HG03342 (cell line): ENCODE data around the gene RNF169.
A peak's percentile ranks its signal among the peaks of the same experiment; 100 is the strongest.
"Not testable (repeated sequence)": the region's sequence is repeated elsewhere in the genome, so short reads cannot be mapped to it uniquely, and the experiment has no call there.

Experiments used
- ATAC-seq: cut with Tn5 transposase; IDR thresholded peaks from one replicate; pipeline ENCODE4 v1.9.1; 2021; ENCODE audit warnings: mild to moderate bottlenecking, moderate library complexity; ENCODE audit not compliant: unreplicated experiment

RNF169 gene

DNA sequence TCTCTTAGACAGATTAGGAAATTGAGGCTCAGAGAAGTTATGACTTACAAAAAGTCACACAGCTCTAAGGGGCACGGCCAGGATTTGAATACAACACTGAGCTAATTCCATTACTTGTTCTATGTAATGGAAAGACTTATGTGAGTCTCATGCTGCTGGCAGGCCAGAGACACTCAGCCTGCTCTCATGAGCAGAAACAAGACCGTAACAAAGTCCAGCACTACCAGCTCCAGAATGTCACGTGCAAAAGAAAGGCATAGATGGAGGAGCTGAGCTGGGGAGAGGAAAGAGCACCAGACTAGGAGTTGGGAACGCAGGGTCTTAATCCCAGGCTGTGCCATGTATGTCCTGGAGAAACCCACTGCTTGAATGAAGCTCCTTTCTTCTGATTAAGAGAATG is 19.3 kb upstream of the RNF169 start:
- ATAC-seq = no peak

DNA sequence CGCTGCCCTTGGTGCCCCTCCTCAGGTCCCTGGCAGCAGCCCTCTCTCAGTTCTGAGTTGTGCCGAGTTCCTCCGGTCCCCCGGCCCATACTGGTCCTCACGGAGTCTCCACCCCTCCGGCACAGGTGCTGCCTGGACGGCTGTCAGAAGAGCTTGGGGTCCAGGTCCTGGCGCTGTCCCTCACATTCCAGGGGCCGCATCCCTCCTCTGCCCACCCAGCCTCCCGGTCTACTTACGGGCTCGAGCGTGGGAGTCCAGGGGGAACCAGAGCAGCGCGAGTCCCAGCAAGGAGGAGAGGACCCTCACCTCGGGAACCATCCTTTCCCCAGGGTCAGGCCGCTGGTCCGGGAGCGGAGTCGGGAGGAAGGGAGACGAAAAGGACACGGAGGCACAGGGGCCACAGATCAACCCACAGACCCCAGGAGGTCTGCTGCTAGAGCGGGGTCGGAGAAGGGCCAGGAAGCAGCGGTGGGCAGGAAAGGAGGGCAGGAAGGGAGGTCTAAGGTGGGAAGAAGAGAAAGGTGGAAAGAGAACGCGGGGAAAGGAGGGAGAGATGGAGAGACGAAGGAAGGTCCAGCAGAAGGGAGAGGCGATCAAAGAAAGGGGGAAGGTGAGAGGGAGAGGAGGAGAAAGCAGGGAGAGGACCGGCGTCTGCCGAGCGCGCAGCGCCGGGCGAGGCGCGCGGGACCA is 17.9 kb upstream of the RNF169 start:
- no peak for ATAC-seq

DNA sequence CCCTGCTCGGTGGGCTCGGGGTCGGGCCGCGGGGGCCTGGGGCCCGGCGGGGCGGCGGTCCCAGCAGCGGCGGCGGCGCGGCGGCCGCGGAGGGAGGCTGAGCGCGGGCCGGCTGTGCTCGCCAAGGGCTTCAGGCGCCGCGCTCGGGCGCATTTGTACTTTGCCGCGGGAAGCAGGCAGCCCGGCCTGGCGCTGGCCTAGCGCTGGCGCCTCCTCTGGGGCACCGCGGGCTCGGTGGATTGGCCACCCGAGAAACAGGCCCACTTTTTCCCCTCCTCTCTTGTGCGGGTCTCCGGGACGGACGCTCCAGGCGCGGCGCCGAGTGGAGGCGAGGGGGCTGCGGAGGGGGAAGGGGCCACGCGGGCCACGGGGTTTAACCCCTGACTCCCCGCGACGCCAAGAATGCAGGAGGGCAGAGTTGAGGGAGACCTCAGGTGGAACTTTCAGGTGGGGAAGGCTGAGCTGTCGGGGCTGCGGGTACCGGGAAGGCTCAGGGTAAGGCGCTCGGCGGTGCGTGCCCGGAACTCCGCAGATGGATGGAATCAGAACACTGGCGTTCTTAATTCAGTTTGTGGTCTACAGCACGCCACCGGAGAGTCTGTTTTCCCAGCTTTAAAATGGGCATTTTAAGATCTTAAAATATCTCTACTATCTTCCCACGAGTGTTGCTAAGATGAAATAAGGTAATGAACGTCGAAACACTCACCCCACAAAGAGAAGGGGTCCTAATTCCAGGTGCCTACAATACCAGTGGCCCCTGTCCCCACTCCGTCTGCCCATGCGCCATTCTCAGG is 17.2 kb upstream of the RNF169 start, which contains the start of gene CHRDL2:
TSS of gene CHRDL2 (minus strand) at position 126 of the 794 bp plus-strand sequence. CDS start 538 bp downstream, outside the sequence.
- ATAC-seq = no peak

DNA sequence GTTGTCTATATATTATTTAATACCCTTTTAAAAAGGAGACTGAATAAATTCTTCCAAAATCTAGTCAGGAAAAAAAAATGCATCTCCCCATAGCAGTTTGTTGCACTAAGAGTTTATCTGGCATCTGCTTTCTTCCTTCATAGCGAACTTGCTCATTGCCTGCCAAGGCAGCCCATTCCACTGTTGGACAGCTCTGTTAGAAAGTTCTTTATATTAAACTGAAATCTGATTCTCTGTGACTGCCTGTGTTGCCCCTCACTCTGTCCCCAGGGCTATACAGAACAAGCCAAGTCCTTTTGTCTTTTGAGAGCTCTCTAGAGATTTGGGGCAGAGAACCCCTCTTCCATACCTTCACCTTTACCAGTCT is 14.1 kb upstream of the RNF169 start:
- ATAC-seq = no peak

DNA sequence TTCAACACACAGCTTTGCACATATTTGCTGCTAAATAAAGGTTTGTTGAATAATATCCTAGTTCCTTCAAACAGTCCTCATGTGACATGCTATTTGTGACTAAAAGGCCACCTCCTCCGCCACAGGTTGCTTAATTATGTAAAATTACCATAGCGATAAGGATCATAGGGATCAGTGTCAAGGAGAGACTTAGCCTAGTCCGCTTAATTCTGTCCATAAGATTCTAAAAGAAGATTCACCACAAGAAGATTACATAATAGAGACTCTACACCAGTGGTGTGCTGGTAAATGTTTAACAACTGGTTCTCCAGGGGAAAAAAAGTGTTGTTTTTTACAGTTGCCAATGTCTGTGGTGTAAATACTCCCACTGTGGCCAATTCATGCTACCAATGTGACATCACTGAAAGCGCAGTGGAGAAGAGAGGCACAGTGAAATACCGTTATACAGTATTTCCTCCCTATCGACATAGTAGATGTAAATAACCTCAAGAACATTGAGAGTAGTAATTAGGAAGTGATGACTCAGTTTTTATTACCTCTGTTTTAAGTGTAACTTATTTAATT is 13.2 kb upstream of the RNF169 start:
- ATAC-seq = no peak

DNA sequence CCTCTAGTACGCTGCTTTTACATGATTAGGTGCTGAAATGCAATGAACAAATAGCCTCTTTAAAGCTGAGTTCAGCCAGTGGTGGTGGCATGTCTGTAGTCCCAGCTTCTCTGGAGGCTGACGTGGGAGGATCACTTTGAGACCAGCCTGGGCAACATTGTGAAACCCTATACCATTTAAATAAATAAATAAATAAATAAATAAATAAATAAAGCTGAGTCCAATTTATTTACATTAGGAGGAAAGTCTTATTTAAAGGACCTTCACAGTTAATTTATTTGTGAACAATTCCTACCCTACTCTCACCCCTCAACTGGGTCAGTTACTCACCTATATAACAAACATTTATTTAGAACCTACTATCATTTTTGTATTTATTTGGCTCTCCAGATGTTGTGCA is 12.6 kb upstream of the RNF169 start:
- no peak for ATAC-seq

DNA sequence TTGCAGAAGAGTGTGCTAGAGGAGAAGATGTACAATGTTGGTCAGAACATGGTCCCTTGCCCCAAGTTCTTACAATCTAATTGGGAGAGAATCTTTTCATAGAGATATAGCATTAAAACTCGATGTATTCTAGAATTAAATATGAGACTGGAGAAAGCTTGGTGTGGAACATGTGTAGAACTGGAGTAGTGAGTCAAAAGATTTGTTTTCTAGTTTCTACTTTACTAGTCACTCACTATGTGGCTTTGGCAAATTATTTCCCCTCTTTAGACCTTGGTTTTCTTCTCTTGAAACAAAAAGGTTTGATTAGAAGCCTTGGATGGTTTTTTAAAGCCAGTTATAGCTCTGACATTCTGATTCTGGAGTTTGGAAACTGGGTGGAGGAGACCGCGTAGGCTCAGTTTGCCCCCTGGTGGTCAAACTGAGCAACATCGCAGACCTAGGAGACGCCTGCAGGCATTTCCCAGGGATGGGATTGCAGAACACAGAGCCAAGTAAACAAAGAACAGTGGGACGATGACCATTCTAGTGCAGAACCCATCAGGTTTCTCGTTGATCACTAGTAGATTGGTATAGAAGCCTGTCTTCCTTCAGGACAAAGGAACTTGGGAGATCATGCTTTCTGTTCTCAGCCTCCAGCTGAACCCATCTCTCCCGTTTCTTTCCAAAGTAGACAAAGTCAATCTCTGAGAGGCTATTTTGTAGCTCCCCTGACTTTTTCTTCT is 8.9 kb upstream of the RNF169 start:
- peak; percentile 51 for ATAC-seq

DNA sequence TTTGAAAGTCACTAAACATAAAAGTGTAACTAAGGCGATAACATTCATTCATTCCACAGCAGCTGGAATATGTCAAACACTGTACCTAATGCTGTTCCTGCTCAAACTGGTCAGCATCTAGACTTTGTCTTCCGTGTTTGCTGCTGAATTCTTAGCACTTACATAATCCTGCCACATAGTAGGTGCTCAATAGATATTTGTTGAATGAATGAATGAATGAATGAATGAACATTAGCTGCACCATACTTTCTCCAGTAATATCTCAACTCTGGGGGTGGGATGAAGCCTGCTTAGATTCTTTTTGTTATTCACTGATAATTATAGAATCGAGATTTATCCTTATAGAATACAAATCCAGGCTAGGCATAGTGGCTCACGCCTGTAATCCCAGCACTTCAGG is 6.6 kb upstream of the RNF169 start:
- ATAC-seq = no peak

DNA sequence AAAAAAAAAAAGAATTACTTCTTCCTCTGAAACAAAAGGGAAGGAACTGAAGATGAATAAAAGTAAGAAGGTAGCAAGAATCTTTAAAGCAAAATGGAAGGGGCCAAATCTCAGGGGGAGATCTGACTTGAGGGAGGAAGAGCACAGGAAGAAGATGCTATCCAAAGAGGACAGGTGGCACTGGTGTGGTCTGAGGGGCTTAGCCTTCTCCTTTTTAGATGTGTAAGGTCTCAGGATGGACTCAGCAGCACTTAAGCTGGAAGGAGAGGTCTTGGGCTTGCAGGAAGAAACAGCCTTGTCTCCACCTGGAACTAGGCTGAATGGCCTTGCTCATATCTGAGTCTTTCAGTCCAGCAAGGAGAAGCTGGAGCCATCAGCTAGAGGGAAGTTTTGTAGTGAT is 5.0 kb upstream of the RNF169 start:
- ATAC-seq = no peak

DNA sequence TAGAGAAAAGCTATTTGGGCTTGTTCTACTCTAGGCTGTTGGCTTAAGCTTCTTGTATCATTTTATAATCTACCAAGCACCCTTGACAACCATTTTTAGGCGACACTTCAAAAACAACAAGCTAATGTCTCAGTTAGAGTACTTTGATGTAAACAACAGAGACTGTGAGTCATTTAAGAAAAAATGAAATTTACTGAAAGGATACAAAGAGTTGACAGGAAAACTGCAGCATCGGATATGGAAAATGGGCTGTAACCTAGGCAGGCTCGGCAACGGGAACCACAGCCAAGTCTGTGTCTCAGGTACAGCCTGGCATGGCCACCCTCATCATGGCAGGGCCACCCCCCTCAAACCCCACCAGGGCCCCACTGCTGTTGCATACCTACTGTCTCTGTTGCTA is 4.4 kb upstream of the RNF169 start:
- ATAC-seq = no peak

DNA sequence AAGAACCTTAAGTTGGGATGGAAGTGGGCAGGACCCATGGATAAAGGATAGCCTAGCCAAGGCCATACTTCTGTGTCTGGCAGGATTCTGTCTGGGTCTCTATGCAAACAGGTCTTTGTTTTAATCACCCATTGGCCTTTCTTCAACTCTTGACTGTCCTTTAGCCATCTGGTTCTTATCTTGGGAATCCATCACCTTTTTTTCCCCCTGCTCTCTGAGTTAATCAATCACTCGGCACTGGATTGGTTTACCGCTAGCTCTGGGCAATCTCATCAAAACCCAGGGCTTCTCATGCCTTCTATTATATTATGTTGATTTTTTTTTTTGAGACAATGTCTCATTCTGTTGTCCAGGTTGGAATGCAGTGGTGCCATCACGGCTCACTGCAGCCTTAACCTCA is 1.8 kb upstream of the RNF169 start:
- ATAC-seq = no peak

DNA sequence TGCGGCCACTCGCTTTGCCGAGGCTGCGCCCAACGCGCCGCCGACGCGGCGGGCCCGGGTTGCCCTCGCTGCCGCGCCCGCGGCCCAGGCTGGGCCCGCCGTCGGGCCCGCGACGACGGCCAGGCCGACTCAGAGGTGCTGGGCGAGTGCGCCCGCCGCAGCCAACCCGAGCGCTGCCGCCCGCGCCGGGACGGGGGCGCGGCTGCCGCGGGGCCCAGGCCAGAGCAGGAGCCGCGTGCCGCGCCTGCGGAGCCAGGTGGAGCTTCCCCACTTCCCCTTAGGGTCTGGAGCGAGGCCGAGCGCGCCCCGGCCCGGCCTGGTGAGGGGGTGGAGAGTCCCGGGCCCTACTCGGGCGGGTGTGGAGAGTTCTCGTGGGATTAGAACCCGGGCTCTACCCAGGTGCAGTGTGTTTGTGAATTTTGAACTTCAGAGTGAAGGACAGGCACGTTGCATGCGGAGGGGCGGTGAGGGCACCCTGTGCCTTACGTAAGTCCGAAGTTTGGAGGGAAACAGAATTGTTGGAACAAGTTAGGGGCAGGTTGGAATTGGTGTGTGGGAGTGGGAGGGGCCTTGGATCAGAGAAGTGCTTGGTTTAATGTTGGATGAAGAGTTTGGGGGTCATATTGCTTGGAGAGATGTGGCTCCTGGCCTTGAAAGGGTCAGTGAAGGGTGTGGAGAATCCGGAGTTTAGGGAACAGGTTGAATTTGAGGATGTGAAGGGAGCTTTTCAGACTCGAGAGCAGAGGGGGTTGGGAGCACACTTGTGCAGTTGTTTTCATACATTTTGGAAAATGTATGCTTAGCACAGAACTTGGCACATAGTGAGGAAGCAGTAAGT is 697 bp downstream of the RNF169 start:
- ATAC-seq = peak; percentile 43

DNA sequence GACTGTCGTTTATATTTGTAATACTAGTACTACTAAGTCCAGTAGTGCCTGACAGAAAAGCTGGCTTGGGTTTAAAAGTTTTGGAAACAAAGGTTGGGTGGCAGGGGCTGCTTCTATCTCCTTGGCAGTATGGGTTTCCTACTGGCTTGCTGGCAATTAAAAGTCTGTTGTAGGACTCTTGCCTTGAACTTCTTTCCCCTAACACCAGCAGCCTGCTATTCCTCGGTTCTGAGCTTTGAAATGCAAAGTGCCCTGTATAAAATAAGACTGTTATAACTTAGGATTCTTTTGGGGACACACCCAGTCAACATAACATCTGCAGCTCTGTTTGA is 1.3 kb downstream of the RNF169 start:
- no peak for ATAC-seq

DNA sequence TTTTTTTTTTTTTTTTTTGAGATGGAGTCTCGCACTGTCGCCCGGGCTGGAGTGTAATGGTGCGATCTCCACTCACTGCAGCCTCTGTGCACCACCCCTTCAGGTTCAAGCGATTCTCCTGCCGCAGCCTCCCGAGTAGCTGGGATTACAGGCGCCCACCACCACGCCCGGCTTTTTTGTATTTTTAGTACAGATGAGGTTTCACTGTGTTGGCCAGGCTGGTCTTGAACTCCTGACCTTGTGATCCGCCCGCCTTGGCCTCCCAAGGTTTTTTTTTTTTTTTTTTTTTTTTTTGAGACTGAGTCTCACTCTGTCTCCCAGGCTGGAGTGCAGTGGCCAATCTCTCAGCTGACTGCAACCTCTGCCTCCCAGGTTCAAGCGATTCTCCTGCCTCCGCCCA is 1.9 kb downstream of the RNF169 start:
- not testable (repeated sequence) for ATAC-seq

DNA sequence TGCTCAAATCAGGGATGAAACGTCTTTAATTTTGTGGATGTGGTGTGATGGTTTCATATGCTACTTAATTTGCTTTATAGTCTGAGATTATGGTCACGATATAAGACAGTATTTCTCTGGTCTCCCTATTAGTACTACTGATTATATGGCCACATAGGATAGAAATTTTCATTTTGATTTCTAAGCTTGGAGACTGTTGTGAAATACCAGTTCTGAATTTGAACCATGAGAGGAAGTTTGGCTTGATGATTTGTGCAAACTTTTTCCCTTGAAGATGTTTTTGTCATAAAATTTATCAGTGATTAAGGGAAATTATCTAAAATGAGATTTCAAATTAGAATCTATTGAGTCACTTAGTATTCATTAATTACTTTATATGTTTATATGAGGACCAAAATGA is 2.7 kb downstream of the RNF169 start:
- no peak for ATAC-seq

DNA sequence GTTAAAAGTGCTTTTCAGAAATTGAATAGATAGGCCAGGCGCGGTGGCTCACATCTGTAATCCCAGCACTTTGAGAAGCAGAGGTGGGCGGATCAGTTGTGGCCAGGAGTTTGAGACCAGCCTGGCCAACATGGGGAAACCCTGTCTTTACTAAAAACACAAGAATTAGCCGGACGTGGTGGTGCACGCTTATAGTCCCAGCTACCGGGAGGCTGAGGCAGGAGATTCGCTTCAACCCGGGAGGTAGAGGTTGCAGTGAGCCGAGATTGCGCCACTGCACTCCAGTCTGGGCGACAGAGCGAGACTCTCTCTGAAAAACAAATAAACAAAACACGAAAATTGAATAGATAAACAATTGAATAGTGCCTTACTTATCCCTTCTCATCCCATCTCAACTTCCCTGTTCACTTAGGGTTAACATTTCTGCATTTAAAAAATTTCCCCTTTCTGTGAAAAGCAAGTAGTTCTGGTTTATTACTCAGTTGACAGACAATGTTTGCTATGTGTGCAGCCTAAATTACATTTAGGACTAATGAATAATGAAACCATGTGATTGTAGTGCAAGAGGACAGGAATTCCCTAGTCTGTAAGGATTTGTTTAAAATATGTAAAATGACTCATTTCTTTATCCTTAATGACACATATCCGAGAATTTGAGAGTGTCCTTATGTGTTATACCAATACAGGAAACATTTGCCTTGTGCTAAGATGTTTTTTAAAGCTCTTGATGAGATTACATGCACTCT is 6.0 kb downstream of the RNF169 start:
- ATAC-seq = no peak

DNA sequence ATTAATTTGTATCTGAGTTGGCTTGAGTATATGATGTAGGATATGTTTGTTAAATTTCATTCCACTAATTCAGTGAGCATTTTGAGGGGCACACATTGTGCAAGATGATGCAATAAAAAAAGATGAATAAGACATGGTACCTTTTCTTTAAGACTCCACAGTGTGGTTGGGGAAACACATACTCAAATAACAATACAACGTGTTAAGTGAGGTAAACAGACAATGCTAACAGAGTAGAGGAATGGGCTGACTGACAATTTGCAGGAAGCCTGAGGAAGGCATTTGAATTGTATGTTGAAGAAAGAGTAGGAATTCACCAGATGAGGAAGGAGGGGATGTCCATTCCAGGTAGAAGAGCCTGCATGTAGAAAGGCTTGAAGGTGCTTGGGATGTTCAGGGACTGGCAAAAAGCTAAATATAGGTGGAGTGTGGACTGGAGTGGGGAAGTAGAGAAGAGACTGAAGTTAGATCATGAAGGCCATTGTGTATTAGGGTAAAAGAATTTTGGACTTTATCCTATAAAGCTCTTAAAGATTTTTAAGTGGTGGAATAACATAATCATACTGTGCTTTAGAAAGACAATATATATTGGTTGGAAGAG is 6.8 kb downstream of the RNF169 start:
- no peak for ATAC-seq

DNA sequence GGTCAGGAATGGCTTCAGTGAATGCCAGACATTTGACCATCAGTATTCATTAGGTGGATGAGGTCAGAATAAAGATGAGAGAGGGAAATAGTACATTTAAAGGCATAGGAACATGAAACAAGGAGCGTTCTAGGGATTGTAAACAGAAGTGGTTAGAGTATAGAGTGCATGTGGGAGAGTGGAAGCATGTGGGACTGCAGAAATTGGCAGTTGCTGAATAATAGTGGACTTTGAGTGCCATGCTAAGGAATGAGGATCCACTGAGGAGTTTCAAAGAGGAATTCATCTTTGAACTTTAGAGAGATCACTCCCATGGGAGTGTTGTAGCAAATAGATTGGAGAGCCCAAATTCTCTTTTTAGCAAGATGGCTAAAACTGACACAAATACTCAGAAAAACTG is 7.9 kb downstream of the RNF169 start:
- no peak for ATAC-seq

DNA sequence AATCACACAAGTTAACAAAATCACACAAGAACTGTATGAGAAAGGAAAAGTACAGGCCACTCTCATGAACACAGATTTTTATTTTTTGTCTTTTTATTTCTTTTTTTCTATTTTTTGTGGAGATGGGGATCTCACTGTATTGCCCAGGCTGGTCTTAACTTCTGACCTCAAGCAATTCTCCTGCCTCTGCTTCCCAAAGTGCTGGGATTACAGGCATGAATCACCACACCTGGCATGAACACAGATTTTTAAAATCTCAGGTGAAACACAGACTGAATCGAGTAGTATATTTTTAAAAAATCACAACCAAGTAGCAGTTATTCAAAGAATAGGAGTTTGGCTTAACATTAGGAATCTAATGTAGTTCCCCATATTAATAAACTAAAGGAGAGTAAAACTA is 18.3 kb downstream of the RNF169 start:
- ATAC-seq = no peak

DNA sequence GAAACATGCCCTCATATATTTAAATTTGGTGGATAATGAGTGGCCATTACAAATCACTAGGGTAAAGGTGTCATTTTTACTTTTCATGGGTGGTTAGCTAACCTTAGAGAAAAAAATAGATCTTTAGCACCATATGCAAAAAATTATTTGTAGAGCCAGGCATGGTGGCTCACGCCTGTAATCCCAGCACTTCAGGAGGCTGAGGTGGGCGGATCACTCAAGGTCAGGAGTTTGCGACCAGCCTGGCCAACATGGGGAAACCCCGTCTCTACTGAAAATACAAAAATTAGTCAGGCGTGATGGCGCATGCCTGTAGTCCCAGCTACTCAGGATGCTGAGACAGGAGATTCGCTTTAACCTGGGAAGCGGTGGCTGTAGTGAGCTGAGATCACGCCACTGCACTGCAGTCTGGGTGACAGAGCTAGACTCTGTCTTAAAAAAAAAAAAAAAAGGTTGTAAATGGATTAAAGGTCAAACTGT is 19.6 kb downstream of the RNF169 start:
- ATAC-seq = peak; percentile 52
